BJ (cell line): ENCODE results near the gene MICA. TPM values are rescaled to one million over a fixed set of nuclear protein-coding genes. Genes with fewer than 3 reads are reported as not detected.
"Not testable (repeated sequence)": the region's sequence is repeated elsewhere in the genome, so short reads cannot be mapped to it uniquely, and the experiment has no call there.

Experiments used
- CTCF ChIA-PET: fragments of 350-600 bp; formaldehyde crosslinking; extraction: SDS; loops from one replicate; lab custom pipeline; 2021; ENCODE audit warnings: antibody characterized with exemption, inconsistent platforms; lab: Yijun Ruan, JAX
- POLR2A ChIA-PET: fragments of 300-600 bp; sonication (Branson Sonifier 250); formaldehyde crosslinking; extraction: SDS; loops from one replicate; lab custom pipeline; 2021; ENCODE audit warnings: antibody characterized with exemption; lab: Charles Lee
- DNase-seq: peaks from one replicate; pipeline ENCODE4 v3.0.0-alpha.2; 2011; ENCODE audit warnings: low read depth
- H3K27me3 ChIP-seq: 2 replicates; pipeline ENCODE4 v1.6.0; 2011; ENCODE audit warnings: low read length; ENCODE audit not compliant: control insufficient read depth, insufficient read depth
- H3K36me3 ChIP-seq: 2 replicates; pipeline ENCODE4 v1.5.1; 2011; ENCODE audit warnings: low read length; ENCODE audit not compliant: control insufficient read depth, insufficient read depth
- H3K4me3 ChIP-seq: 2 replicates; pipeline ENCODE4 v1.5.1; 2011; ENCODE audit warnings: low read depth, mild to moderate bottlenecking, control low read depth, low read length
- polyA plus RNA-seq: library from polyadenylated mRNA; depleted of rRNA; stranded (reverse); fragments of >200 nt; gene quantifications from 2 replicates; pipeline ENCODE4 v1.2.3, GENCODE V29; 2011
- TF ChIP-seq, protein P1 (sequence below): IDR thresholded peaks from 2 replicates; pipeline ENCODE4 v1.5.1; 2011; ENCODE audit warnings: low read depth, mild to moderate bottlenecking, control low read depth, inconsistent platforms, low read length, moderate library complexity; ENCODE audit not compliant: insufficient read depth

MICA gene
- polyA plus RNA-seq, 1 experiment = 96.1 TPM

DNA sequence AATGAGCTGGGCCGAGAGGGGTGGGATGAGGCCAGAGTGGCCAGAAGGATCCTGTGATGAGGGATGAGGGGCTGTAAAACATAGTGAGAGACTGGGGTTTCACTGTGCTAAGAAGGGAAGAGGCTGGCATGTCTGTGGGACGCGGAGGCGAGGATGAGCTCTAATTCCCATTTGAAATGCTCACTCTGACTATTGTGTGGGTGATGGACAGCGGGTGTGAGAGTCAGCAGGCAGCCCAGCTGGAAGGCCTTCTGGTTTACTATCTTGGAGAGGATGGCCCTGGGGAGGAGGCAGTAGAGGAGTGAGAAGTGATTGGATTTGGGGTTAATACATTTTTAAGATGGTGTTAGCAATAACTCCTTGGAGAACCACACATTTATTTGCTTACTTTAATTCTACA lies 9.5 kb upstream of the MICA start:
- Histone ChIP-seq H3K27me3 (no peaks in the 10 kb centered on the region), H3K36me3 (no peaks in the 10 kb centered on the region), H3K4me3 (no peak overlapping the region)
- TF ChIP-seq, protein P1, sequence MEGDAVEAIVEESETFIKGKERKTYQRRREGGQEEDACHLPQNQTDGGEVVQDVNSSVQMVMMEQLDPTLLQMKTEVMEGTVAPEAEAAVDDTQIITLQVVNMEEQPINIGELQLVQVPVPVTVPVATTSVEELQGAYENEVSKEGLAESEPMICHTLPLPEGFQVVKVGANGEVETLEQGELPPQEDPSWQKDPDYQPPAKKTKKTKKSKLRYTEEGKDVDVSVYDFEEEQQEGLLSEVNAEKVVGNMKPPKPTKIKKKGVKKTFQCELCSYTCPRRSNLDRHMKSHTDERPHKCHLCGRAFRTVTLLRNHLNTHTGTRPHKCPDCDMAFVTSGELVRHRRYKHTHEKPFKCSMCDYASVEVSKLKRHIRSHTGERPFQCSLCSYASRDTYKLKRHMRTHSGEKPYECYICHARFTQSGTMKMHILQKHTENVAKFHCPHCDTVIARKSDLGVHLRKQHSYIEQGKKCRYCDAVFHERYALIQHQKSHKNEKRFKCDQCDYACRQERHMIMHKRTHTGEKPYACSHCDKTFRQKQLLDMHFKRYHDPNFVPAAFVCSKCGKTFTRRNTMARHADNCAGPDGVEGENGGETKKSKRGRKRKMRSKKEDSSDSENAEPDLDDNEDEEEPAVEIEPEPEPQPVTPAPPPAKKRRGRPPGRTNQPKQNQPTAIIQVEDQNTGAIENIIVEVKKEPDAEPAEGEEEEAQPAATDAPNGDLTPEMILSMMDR = no peak
- ChIA-PET CTCF (interaction anchor here (1.2 to 3.7 kb wide), 2 partner anchors 48 to 93 kb away, joined by 3 to 29 read pairs; no protein-coding TSS in a partner anchor), POLR2A (no interaction called here)
- DNase-seq = no peak

DNA sequence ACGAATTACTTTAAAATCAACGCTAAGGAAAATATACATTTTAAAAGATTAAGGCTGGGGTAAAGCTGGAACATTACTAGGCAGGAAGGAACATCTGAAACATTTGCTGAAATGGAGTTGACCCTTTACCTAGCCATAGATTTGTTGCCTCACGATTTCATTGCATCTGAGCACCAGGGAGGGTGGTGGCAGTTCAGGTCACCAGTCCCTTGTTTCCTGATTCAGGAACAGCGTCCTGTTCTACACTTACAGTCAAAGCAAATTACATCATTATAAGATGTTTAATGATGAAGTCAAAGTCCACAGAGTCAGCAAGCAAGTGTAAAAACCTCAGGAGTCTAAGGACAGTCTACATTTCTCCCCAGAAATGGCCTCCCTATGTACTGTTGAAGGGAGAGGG lies 9.0 kb upstream of the MICA start:
- no peak overlapping the region for H3K4me3 ChIP-seq
- no peaks in the 10 kb centered on the region for H3K36me3 ChIP-seq
- TF ChIP-seq, protein P1 = no peak
- ChIA-PET CTCF (interaction anchor here (1.2 to 3.7 kb wide), 2 partner anchors 48 to 92 kb away, joined by 3 to 29 read pairs; no protein-coding TSS in a partner anchor), POLR2A (no interaction called here)
- DNase-seq = no peak
- no peaks in the 10 kb centered on the region for H3K27me3 ChIP-seq

DNA sequence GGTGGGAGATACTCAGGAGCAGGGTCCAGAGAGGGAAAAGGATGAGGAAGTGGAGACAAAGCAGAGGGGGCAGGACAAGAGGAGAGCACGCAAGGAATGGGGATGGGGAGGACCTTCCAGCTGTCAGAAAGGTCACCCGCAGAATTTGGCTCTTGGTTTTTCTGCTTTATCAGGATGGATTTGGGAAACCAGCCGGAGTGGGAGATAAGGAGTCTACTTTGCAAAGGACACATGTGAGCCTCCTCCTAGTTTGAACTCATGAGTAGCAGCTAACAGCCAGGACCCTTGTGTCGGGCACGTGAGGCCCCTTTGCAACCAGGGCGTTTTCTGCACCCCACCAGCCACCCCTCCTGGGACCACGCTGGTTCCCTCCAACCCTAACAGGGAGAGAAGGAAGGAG lies 7.6 kb upstream of the MICA start:
- no peak for DNase-seq
- TF ChIP-seq, protein P1 = no peak
- no peak overlapping the region for H3K4me3 ChIP-seq
- POLR2A ChIA-PET = no interaction called here
- no peaks in the 10 kb centered on the region for H3K36me3 ChIP-seq
- no peaks in the 10 kb centered on the region for H3K27me3 ChIP-seq
- CTCF ChIA-PET = interaction anchor here (0.6 to 3.7 kb wide), 7 partner anchors 14 to 144 kb away, joined by 3 to 29 read pairs (median 3); no protein-coding TSS in a partner anchor

DNA sequence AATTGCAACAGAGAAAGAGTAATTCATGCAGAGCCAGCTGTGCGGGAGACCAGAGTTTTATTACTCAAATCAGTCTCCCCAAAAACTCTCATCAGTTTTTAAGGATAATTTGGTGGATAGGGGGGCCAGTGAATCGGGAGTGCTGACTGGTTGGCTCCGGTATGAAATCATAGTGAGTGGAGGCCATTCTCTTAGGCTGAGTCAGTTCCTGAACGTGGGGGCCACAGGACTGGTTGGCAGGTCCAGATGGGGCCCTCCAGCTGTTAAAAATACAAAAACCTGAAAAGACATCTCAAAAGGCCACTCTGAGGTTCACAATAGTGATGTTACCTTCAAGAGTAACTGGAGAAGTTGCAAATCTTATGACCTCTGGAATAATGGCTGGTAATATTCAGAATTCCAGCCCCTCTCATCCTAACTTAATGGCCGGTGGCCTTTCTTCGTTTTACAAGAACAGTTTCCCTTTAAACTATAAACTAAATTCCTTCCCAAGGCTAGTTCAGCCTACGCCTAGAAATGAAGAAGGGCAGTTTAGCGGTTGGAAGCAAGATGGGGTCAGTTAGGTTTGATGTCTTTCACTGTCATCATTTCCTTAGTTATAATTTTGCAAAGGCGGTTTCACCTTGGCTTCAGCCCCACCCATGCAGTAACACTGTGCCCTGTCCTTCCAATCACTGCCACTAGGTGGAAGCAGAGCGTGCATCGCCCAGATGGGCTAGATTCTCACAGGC lies 6.8 kb upstream of the MICA start:
- no peak for DNase-seq
- H3K27me3 ChIP-seq = no peaks in the 10 kb centered on the region
- CTCF ChIA-PET = interaction anchor here (0.6 to 5.4 kb wide), 10 partner anchors 14 to 143 kb away, joined by 3 to 58 read pairs (median 4); no protein-coding TSS in a partner anchor
- no peak overlapping the region for H3K4me3 ChIP-seq
- H3K36me3 ChIP-seq = no peaks in the 10 kb centered on the region
- POLR2A ChIA-PET = no interaction called here
- TF ChIP-seq, protein P1 = peak; percentile 87

DNA sequence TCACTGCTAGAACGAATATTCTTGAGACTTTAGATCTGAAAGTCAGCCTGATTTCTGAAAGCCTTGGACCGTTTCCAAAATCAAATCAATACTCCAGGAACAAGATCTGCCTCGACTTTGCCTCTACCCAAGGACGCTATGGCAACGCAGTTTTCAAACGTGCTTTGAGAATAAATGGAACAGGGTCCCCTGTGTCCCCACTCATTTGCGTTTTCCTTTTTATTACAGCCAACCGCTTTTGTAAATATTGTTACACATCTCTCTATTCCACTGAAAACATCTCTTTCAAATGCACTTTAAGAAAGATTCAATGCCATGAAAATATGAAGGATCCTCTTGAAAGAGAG lies 6.3 kb upstream of the MICA start:
- POLR2A ChIA-PET = not testable (repeated sequence)
- CTCF ChIA-PET = interaction anchor here (0.6 to 5.4 kb wide), 8 partner anchors 11 to 50 kb away, joined by 3 to 58 read pairs (median 4); no protein-coding TSS in a partner anchor

More for the DNA sequence above, 6.3 kb upstream of the MICA start:
- DNase-seq, H3K27me3 ChIP-seq, H3K4me3 ChIP-seq, H3K36me3 ChIP-seq: not testable (repeated sequence)
